Measurements from ENCODE around the gene AKT3.

AKT3 gene

DNA sequence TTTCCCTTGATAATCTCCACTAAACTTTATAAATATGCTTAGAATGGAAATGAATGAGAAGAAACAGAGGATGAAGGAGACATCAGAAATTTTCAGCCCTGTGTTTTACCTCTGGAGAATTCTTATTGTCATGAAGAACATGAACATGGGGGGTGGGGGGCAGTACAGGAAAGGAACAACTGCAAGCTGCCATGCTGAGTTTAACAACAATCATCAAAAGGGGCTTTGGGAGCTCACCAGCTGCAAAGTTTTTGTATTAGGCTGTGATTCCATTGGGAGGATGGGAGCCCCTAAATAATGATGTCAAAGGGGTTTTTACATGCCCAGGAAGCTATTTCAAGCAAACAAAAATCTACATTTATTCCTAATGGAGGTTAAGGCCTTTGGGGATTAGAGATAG lies 103.3 kb downstream of the AKT3 start:
- no peak overlapping the region for H3K27ac ChIP-seq
- TF ChIP-seq, protein P1, sequence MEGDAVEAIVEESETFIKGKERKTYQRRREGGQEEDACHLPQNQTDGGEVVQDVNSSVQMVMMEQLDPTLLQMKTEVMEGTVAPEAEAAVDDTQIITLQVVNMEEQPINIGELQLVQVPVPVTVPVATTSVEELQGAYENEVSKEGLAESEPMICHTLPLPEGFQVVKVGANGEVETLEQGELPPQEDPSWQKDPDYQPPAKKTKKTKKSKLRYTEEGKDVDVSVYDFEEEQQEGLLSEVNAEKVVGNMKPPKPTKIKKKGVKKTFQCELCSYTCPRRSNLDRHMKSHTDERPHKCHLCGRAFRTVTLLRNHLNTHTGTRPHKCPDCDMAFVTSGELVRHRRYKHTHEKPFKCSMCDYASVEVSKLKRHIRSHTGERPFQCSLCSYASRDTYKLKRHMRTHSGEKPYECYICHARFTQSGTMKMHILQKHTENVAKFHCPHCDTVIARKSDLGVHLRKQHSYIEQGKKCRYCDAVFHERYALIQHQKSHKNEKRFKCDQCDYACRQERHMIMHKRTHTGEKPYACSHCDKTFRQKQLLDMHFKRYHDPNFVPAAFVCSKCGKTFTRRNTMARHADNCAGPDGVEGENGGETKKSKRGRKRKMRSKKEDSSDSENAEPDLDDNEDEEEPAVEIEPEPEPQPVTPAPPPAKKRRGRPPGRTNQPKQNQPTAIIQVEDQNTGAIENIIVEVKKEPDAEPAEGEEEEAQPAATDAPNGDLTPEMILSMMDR (IDR thresholded peaks at IDR 0.05): no peak
- DNase-seq (ENCODE audit: low spot score): no peak
- H3K4me3 ChIP-seq: no peak overlapping the region

DNA sequence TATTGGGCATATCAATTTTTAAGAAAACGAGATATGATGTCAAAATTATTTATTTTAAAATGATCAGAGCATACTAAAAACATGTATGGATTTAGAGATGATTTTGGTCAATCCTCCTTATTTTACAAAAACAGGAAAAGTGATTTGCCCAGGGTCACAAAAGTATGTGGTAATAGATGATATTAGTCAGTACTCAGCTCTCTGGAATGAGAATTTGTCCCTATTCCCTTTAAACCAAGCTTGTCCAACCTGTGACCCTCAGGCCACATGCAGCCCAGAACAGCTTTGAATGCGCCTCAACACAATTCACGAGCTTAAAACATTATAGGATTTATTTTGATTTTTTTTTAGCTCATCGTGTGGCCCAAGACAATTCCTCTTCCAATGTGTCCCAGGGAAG lies 104.7 kb downstream of the AKT3 start:
- no peak overlapping the region for H3K27ac ChIP-seq
- H3K4me3 ChIP-seq: no peak overlapping the region
- no peak for DNase-seq (ENCODE audit: low spot score)
- TF ChIP-seq, protein P1 (IDR thresholded peaks at IDR 0.05): no peak

- Histone ChIP-seq H3K27ac (peak overlapping the region in 1 of 2 donors; percentile 50), H3K4me3 (no peak overlapping the region)
- TF ChIP-seq, protein P1 (IDR thresholded peaks at IDR 0.05): no peak
- no peak for DNase-seq (ENCODE audit: low spot score)
Observed at GRCh38 chr1:243742819-243743218, 107.2 kb downstream of the AKT3 start.

GRCh38 chr1:243740255-243740999 lies 109.6 kb downstream of the AKT3 start:
- TF ChIP-seq, protein P1 (IDR thresholded peaks at IDR 0.05): no peak
- no peak for DNase-seq (ENCODE audit: low spot score)
- no peak overlapping the region for H3K27ac ChIP-seq
- H3K4me3 ChIP-seq: no peak overlapping the region

DNA sequence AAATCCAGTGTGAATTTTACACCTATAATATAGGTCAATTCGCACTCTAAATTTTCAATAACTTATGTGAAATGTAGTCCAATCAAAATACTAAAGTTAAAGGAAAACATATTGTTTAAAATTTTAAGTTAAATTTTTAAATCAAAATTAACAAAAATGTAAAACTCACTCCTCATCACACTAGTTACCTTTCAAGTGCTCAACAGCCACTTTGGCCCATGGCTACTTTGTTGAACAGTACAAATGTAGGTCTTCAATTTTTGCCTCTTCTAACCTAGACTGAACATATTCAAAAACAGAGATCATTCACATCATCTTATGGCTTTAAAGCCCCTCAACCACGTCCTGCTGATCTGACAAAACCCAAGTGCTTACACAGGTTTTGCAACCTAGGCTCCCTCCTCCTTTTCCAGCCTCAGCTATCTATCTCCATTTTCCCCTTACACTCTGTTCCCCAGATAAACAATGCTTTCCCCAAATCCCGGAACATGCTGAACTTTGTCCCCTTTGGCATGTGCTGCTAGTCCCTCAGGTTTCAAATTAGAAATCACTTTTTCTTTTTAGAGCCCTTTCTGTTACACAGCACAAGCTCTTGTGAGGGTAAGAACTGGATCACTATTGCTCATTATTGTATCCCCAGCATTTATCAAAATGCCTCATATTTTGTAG lies 110.6 kb downstream of the AKT3 start:
- Histone ChIP-seq H3K4me3 (no peak overlapping the region), H3K27ac (no peak overlapping the region)
- TF ChIP-seq, protein P1 (IDR thresholded peaks at IDR 0.05): no peak
- no peak for DNase-seq (ENCODE audit: low spot score)

- TF ChIP-seq, protein P1 (IDR thresholded peaks at IDR 0.05): no peak
- DNase-seq (ENCODE audit: low spot score): no peak
- Histone ChIP-seq H3K27ac (no peak overlapping the region), H3K4me3 (no peak overlapping the region)
Observed at GRCh38 chr1:243738020-243738419, 112.0 kb downstream of the AKT3 start.

DNA sequence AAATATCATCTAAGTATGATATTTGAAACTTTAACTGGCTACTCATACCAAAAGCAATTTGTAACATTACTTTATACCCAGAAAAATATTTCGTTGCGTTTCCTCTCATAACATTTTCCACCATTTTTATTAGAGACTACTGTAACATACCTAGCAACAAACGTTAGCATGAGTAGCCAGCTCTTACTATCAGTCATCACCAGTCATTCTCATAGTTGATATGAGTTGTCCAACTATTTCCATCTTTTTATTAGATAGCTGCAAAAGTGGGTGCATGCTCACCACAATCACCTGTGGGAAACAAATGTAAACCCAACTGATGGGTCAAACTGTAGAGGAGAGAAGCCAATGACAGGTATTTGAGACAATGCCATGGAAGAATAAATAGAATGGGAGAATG lies 114.6 kb downstream of the AKT3 start:
- H3K27ac ChIP-seq: no peak overlapping the region
- DNase-seq (ENCODE audit: low spot score): no peak

More for the DNA sequence above, 114.6 kb downstream of the AKT3 start:
- TF ChIP-seq, protein P1 (IDR thresholded peaks at IDR 0.05): no peak
- no peak overlapping the region for H3K4me3 ChIP-seq
